ENCODE results near the gene ZDHHC16.

Gene ZDHHC16

DNA sequence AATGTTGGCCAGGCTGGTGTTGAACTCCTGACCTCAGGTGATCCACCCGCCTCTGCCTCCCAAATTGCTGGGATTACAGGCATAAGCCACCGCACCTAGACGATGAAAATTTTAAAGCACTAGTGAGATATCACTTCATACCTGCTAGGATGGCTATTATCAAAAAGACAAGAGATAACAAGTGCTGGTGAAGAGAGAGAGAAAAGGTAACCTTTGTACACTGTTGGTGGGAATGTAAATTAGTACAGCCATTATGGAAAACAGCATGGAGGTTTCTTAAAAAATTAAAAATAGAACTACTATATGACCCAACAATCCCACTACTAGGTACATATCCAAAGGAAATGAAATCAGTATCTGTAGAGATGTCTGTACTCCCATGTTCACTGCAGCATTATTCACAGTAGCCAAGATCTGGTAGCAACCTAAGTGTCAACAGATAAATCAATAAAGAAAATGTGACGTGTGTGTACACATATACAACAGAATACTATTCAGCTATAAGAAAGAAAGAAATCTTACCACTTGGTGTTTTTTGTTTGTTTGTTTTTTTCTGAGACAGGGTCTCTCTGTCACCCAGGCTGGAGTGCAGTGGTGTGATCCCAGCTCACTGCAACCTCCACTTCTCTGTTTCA lies 39.8 kb downstream of the ZDHHC16 start:
- Histone ChIP-seq H3K4me2 (no peak overlapping the region), H3K9ac (no peak overlapping the region), H3K4me1 (peaks cover 5% of the 10 kb centered on the region), H3K9me3 (no peaks in the 10 kb centered on the region), H4K20me1 (peaks cover 90% of the 10 kb centered on the region), H3K27me3 (no peaks in the 10 kb centered on the region), H3K27ac (no peak overlapping the region), H3K4me3 (no peak overlapping the region), H3K36me3 (peaks cover 60% of the 10 kb centered on the region)
- no peak for TF ChIP-seq Cebpa-rat (IDR thresholded peaks at IDR 0.05)

DNA sequence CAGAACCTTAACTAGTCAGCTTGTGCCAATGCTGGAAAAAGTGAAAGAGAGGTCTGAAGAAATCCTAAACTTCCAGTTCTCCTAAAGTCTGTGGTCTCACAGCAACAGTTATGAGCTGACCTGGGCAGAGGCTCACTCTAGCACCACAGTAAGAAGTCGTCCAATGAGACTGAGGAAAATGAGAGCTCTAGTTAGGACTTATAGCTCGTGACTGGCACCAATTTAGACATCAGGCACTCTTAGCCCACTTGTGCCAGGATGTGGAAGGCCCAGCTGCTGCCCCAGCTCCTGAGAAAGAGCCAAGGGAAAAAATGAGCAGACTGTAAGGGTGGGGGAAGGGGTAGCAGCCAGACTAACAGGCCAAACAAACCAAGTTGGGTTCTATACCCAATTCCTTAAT lies 44.6 kb downstream of the ZDHHC16 start:
- Histone ChIP-seq H3K9ac (no peak overlapping the region), H3K9me3 (no peaks in the 10 kb centered on the region), H3K4me2 (peak overlapping the region; percentile 60), H3K27me3 (no peaks in the 10 kb centered on the region), H3K4me3 (no peak overlapping the region), H4K20me1 (peaks cover 94% of the 10 kb centered on the region), H3K36me3 (peaks cover 34% of the 10 kb centered on the region), H3K27ac (no peak overlapping the region), H3K4me1 (peaks cover 40% of the 10 kb centered on the region)
- TF ChIP-seq Cebpa-rat (IDR thresholded peaks at IDR 0.05): no peak

DNA sequence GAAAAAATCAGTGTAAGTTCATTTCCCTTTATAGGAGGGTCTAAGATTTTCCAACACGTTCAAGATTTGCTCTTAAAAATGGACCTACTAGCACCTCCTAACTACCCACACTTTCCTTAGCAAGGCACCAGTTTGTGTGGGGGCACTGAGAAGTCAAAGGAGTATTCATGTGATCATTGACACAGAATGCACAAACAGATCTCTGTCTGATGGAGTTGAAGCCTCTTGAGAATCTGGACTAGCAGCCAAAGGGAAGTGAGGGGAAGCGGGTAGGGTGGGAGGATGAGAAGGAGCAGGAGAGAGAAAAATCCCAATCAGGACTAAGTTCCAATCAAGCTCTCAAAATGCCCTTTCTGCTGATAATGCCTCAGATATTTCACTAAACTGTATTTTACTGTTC lies 48.2 kb downstream of the ZDHHC16 start:
- no peak for TF ChIP-seq Cebpa-rat (IDR thresholded peaks at IDR 0.05)
- H3K9me3 ChIP-seq: no peaks in the 10 kb centered on the region
- no peak overlapping the region for H3K4me3 ChIP-seq
- H3K4me2 ChIP-seq: peak overlapping the region; percentile 8; the same call in 1 of the 2 replicates
- peaks cover 59% of the 10 kb centered on the region for H3K4me1 ChIP-seq
- H3K9ac ChIP-seq: no peak overlapping the region
- no peak overlapping the region for H3K27ac ChIP-seq
- peaks cover 90% of the 10 kb centered on the region for H4K20me1 ChIP-seq
- peaks cover 4% of the 10 kb centered on the region for H3K27me3 ChIP-seq
- peaks cover 29% of the 10 kb centered on the region for H3K36me3 ChIP-seq

- Histone ChIP-seq H4K20me1 (peaks cover 90% of the 10 kb centered on the region), H3K9me3 (no peaks in the 10 kb centered on the region), H3K4me3 (no peak overlapping the region), H3K27ac (no peak overlapping the region), H3K4me1 (peaks cover 68% of the 10 kb centered on the region), H3K27me3 (peaks cover 12% of the 10 kb centered on the region), H3K36me3 (peaks cover 27% of the 10 kb centered on the region), H3K9ac (peak overlapping the region; percentile 23), H3K4me2 (peak overlapping the region; percentile 52)
- TF ChIP-seq Cebpa-rat (IDR thresholded peaks at IDR 0.05): no peak
Observed at GRCh38 chr10:97494863-97495506, 49.0 kb downstream of the ZDHHC16 start.

GRCh38 chr10:97497572-97498075 lies 51.6 kb downstream of the ZDHHC16 start:
- Histone ChIP-seq H3K4me3 (peak overlapping the region; percentile 85), H3K4me1 (peaks cover 52% of the 10 kb centered on the region), H4K20me1 (peaks cover 77% of the 10 kb centered on the region), H3K27me3 (peaks cover 37% of the 10 kb centered on the region), H3K9ac (peak overlapping the region; percentile 87), H3K9me3 (no peaks in the 10 kb centered on the region), H3K27ac (peak overlapping the region; percentile 89), H3K4me2 (peak overlapping the region; percentile 91), H3K36me3 (peaks cover 24% of the 10 kb centered on the region)
- TF ChIP-seq Cebpa-rat (IDR thresholded peaks at IDR 0.05): no peak

DNA sequence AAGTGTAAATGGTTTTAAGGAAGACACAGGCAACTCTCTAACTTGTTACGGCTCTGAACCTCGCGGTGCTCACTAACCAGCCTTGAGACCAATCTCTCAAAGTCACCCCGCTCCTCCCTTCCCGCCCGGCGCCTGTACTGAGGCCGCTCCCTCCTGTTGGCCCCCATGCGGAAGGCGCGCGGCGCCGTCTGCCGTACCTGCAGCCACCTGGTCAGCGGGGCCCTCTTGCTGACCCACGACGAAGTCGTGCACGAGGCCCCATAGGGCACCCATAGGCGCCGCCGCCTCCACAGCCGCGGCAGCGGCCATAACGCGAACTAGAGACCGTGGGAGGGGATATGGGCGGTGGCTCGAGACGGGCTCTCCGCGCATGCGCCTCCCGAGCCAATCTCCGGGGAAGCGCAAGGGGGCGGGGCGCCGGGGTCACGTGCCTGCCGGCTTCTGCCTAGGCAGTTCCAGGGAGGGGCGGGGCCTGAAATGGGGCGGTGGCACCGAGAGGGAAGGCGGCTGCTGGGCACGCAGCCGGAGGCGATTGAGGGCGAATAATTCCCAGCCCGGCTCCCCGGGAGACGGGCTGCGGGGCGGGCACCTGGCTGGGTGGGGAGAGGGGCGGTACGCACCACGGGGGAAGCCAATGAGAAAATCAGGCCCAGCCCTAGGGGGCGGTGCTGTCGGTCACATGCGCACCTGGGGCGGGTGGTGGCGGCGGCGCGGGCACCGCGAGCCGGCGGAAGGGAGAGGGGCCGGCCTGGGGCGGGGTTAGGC lies 52.3 kb downstream of the ZDHHC16 start, which contains the start of gene MMS19:
Gene MMS19 (minus strand): TSS at position 347 of the 765 bp plus-strand sequence. CDS start 38 bp downstream, at position 309.
- Histone ChIP-seq H3K36me3 (peaks cover 18% of the 10 kb centered on the region), H3K27ac (peak within 1 kb of the TSS; percentile 89), H3K9ac (peak within 1 kb of the TSS; percentile 87), H4K20me1 (peaks cover 70% of the 10 kb centered on the region), H3K4me3 (peak within 1 kb of the TSS; percentile 85), H3K9me3 (no peaks in the 10 kb centered on the region), H3K4me1 (peaks cover 52% of the 10 kb centered on the region), H3K4me2 (peak within 1 kb of the TSS; percentile 98), H3K27me3 (peaks cover 37% of the 10 kb centered on the region)
- TF ChIP-seq Cebpa-rat (IDR thresholded peaks at IDR 0.05): no peak

GRCh38 chr10:97498841-97499560 lies 53.0 kb downstream of the ZDHHC16 start, which contains the start of gene UBTD1:
UBTD1 (plus strand) TSS chr10:97498924; CDS start chr10:97499204, 280 bp downstream.
- Histone ChIP-seq H4K20me1 (peaks cover 63% of the 10 kb centered on the region), H3K4me1 (peaks cover 45% of the 10 kb centered on the region)

DNA sequence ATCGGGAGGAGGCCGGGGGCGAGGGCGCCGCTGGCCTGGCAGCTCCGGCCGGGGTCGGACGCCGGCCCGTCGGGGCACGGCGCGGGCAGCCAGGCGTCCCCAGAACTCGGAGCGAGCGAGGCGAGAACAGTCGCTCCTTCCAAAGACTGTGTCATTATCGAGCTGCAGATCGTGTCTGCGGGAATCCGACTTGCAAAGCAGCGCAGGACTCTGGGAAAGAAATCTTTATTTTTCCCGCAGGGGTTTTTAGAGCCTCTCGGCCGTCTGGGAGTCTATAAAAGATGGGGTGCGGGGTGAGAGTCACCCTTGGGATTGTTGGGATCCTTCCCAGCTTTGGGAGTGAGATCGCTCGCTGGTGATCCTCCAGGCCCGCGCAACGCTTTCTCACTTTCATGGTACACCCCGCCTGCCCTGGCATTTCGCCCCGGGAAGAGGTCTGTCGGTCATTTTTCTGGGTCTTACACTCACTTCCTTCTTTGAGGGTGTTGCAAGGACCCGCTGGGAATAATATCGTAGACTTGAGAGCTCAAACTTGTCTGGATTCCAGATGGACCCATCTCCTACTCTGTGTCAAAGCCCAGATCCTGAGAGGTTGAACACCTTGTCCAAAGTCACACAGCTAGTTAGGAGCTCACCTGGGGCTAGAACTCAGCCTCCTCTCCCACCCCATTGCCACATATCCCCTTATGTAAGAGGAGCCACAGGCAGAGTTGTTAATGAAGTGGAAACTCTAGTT lies 53.8 kb downstream of the ZDHHC16 start:
- Histone ChIP-seq H3K27me3 (peaks cover 37% of the 10 kb centered on the region), H3K4me1 (peaks cover 38% of the 10 kb centered on the region), H3K27ac (no peak overlapping the region), H4K20me1 (peaks cover 56% of the 10 kb centered on the region), H3K9ac (peak overlapping the region; percentile 72), H3K4me3 (peak overlapping the region; percentile 85), H3K4me2 (peak overlapping the region; percentile 98), H3K9me3 (no peaks in the 10 kb centered on the region), H3K36me3 (0 out of 2 replicates have a peak, but pooled peaks cover 8% of the 10 kb centered on the region)
- TF ChIP-seq Cebpa-rat (IDR thresholded peaks at IDR 0.05): no peak

More at GRCh38 chr10:97498841-97499560, 53.0 kb downstream of the ZDHHC16 start, which contains the start of gene UBTD1:
- TF ChIP-seq Cebpa-rat (IDR thresholded peaks at IDR 0.05): no peak
- H3K9ac ChIP-seq: peak within 1 kb of the TSS; percentile 87
- 0 out of 2 replicates have a peak, but pooled peaks cover 11% of the 10 kb centered on the region for H3K36me3 ChIP-seq
- peak within 1 kb of the TSS; percentile 89 for H3K27ac ChIP-seq
- H3K27me3 ChIP-seq: peaks cover 37% of the 10 kb centered on the region
- peak within 1 kb of the TSS; percentile 85 for H3K4me3 ChIP-seq
- H3K4me2 ChIP-seq: peak within 1 kb of the TSS; percentile 98
- H3K9me3 ChIP-seq: no peaks in the 10 kb centered on the region
